Smooth muscle cell (in vitro differentiated cells): ENCODE measurements around the gene CEBPZOS. TPM values are rescaled to one million over a fixed set of nuclear protein-coding genes. Genes with fewer than 3 reads are reported as not detected.

ENCODE experiments used
- polyA plus RNA-seq: library from polyadenylated mRNA; unstranded; fragments of >200 nt; fragmentation: Nextera tagmentation; extraction: Ambion mirVana; gene quantifications from 2 replicates; pipeline ENCODE4 v1.2.1, GENCODE V29; 2016
- total RNA-seq: library from RNA; depleted of rRNA; stranded (reverse); fragments of >200 nt; gene quantifications from 2 replicates; pipeline ENCODE4 v1.2.3, GENCODE V29; 2014

CEBPZOS gene
- total and polyA plus RNA-seq, 2 experiments from 2014 or later = 7.8 to 9.5 TPM

Other genes with a start within 250 kb of the CEBPZOS start
- 17.4 and 19.6 TPM in 2 replicates for gene STRN, start 230.0 kb upstream of the CEBPZOS start, total RNA-seq
- 4.6 and 8.1 TPM in 2 replicates for gene STRN, start 230.0 kb upstream of the CEBPZOS start, polyA plus RNA-seq
- 14.7 and 18.7 TPM in 2 replicates for gene HEATR5B, start 112.1 kb upstream of the CEBPZOS start, total RNA-seq
- gene HEATR5B, start 112.1 kb upstream of the CEBPZOS start, polyA plus RNA-seq = 4.4 and 7.0 TPM in 2 replicates
- 7.7 and 9.8 TPM in 2 replicates for gene GPATCH11, start 112.0 kb upstream of the CEBPZOS start, total RNA-seq
- gene GPATCH11, start 112.0 kb upstream of the CEBPZOS start, polyA plus RNA-seq = 3.9 TPM in 2 replicates
- 24.6 and 32.9 TPM in 2 replicates for gene EIF2AK2, start 39.5 kb upstream of the CEBPZOS start, total RNA-seq
- 21.0 and 25.1 TPM in 2 replicates for gene EIF2AK2, start 39.5 kb upstream of the CEBPZOS start, polyA plus RNA-seq
- not detected in 2 replicates for gene SULT6B1, start 7.8 kb upstream of the CEBPZOS start, total RNA-seq
- not detected in 2 replicates for gene SULT6B1, start 7.8 kb upstream of the CEBPZOS start, polyA plus RNA-seq
- 41.8 and 51.4 TPM in 2 replicates for gene CEBPZ, start 35.1 kb downstream of the CEBPZOS start, total RNA-seq
- gene CEBPZ, start 35.1 kb downstream of the CEBPZOS start, polyA plus RNA-seq = 18.9 and 19.1 TPM in 2 replicates
- 14.5 and 46.9 TPM in 2 replicates for gene NDUFAF7, start 35.2 kb downstream of the CEBPZOS start, total RNA-seq
- 13.4 and 16.5 TPM in 2 replicates for gene NDUFAF7, start 35.2 kb downstream of the CEBPZOS start, polyA plus RNA-seq
- gene PRKD3, start 128.3 kb downstream of the CEBPZOS start, total RNA-seq = 62.0 and 73.4 TPM in 2 replicates
- gene PRKD3, start 128.3 kb downstream of the CEBPZOS start, polyA plus RNA-seq = 18.5 and 18.8 TPM in 2 replicates
- 0.54 and 0.58 TPM in 2 replicates for gene QPCT, start 148.1 kb downstream of the CEBPZOS start, total RNA-seq
- 0.27 and 2.0 TPM in 2 replicates for gene QPCT, start 148.1 kb downstream of the CEBPZOS start, polyA plus RNA-seq